ENCODE measurements around the gene SFRP5. TPM values are rescaled to one million over a fixed set of nuclear protein-coding genes. Genes with fewer than 3 reads are reported as not detected.

SFRP5 gene
- total RNA-seq, 1 experiment from 2014 or later, result not detected

- H3K9me2 ChIP-seq (ENCODE audit: insufficient read depth), result no peaks in the 10 kb centered on the region
- peaks cover 0 to 7% of the 10 kb centered on the region in 2 experiments; a peak in 2 of 4 replicates for H3K4me1 ChIP-seq (ENCODE audit: control insufficient read depth in 1 of 2, insufficient read depth in 2 of 2, low read length in 2 of 2)
- ChIA-PET RAD21 (ENCODE audit: low non-redundant PET in 1 of 2, low total read pairs in 2 of 2, uncharacterized antibody in 2 of 2, unreplicated experiment in 2 of 2) (no interaction called here), POLR2A (no interaction called here), CTCF (no interaction called here)
- no peaks in the 10 kb centered on the region; the same call in 1 of the 2 replicates for H3K27me3 ChIP-seq (ENCODE audit: insufficient read depth, low read length)
- DNase-seq (ENCODE audit: low read depth, low spot score) (no peak), ATAC-seq (0 out of 2 replicates have a peak, but pooled peaks have one; percentile 44)
- intact Hi-C loops (cut with micrococcal nuclease), result no loop called here
- no peak overlapping the region for H3K27ac ChIP-seq (ENCODE audit: low read depth, low read length)
- no peaks in the 10 kb centered on the region for H4K20me1 ChIP-seq (ENCODE audit: insufficient read depth)
- TF ChIP-seq MAX (IDR thresholded peaks at IDR 0.05), result no peak
- no peak for TF ChIP-seq POLR2AphosphoS5 (IDR thresholded peaks at IDR 0.05; ENCODE audit: low read depth, low read length)
- TF ChIP-seq SIN3A (IDR thresholded peaks at IDR 0.05; ENCODE audit: low read depth), result no peak
- no peak for TF ChIP-seq ZNF274 (IDR thresholded peaks at IDR 0.05; ENCODE audit: low read depth, low read length)
- TF ChIP-seq TCF7L2 (IDR thresholded peaks at IDR 0.05; ENCODE audit: borderline replicate concordance, extremely low read depth, insufficient read depth, insufficient read length), result peak; percentile 40
- no peak overlapping the region for H2AFZ ChIP-seq (ENCODE audit: low read depth, low read length, poor library complexity, severe bottlenecking)
- no peak overlapping the region for H3K4me3 ChIP-seq (replicated peaks in 1 of 2; ENCODE audit: low read depth in 1 of 2, low read length in 2 of 2)
- no peak overlapping the region for H3K4me2 ChIP-seq (ENCODE audit: low read length)
- H3K36me3 ChIP-seq (ENCODE audit: control insufficient read depth in 1 of 2, insufficient read depth in 2 of 2, low read length in 2 of 2), result no peaks in the 10 kb centered on the region
- BruUV-seq (replicated peaks), result no TSS peak
- no peak overlapping the region for H3K9ac ChIP-seq (ENCODE audit: low read length)
- no peaks in the 10 kb centered on the region for H3K79me2 ChIP-seq (ENCODE audit: insufficient read depth, low read length)
- no peaks in the 10 kb centered on the region; a peak in 1 of 4 replicates for H3K9me3 ChIP-seq (ENCODE audit: control insufficient read depth in 1 of 2, insufficient read depth in 1 of 2, low read depth in 1 of 2, low read length in 2 of 2)
Measured at GRCh38 chr10:97798958-97799610, 27.3 kb upstream of the SFRP5 start.

- Histone ChIP-seq H3K27me3 (ENCODE audit: insufficient read depth, low read length) (no peaks in the 10 kb centered on the region), H3K9me3 (ENCODE audit: control insufficient read depth in 1 of 2, insufficient read depth in 1 of 2, low read depth in 1 of 2, low read length in 2 of 2) (no peaks in the 10 kb centered on the region; a peak in 1 of 4 replicates), H2AFZ (ENCODE audit: low read depth, low read length, poor library complexity, severe bottlenecking) (no peak overlapping the region), H3K9me2 (ENCODE audit: insufficient read depth) (no peaks in the 10 kb centered on the region), H3K4me1 (ENCODE audit: control insufficient read depth in 1 of 2, insufficient read depth in 2 of 2, low read length in 2 of 2) (peaks cover 0 to 7% of the 10 kb centered on the region in 2 experiments; a peak in 2 of 4 replicates), H3K36me3 (ENCODE audit: control insufficient read depth in 1 of 2, insufficient read depth in 2 of 2, low read length in 2 of 2) (no peaks in the 10 kb centered on the region), H3K79me2 (ENCODE audit: insufficient read depth, low read length) (no peaks in the 10 kb centered on the region), H3K4me3 (replicated peaks in 1 of 2; ENCODE audit: low read depth in 1 of 2, low read length in 2 of 2) (no peak overlapping the region), H3K27ac (ENCODE audit: low read depth, low read length) (no peak overlapping the region), H3K9ac (ENCODE audit: low read length) (no peak overlapping the region), H3K4me2 (ENCODE audit: low read length) (no peak overlapping the region), H4K20me1 (ENCODE audit: insufficient read depth) (no peaks in the 10 kb centered on the region)
- no peak for DNase-seq (ENCODE audit: low read depth, low spot score)
- no peak for ATAC-seq
- ChIA-PET POLR2A (interaction anchor here (0.6 kb wide), 1 partner anchor 8 kb away, joined by 3 read pairs; no protein-coding TSS in a partner anchor), CTCF (interaction anchor here (0.6 to 8.2 kb wide), 2 partner anchors 72 to 83 kb away, joined by 3 to 51 read pairs; partner anchors contain the start of gene MARVELD1), RAD21 (ENCODE audit: low non-redundant PET in 1 of 2, low total read pairs in 2 of 2, uncharacterized antibody in 2 of 2, unreplicated experiment in 2 of 2) (no interaction called here)
- intact Hi-C loops (cut with micrococcal nuclease), result no loop called here
- BruUV-seq (replicated peaks), result no TSS peak
- TF ChIP-seq EGR1 (IDR thresholded peaks at IDR 0.05; ENCODE audit: low read depth) (no peak), ZBTB33 (IDR thresholded peaks at IDR 0.05; ENCODE audit: extremely low read depth, insufficient replicate concordance, low read length) (no peak), ZNF274 (IDR thresholded peaks at IDR 0.05; ENCODE audit: low read depth, low read length) (no peak), EZH2 (IDR thresholded peaks at IDR 0.05) (no peak), POLR2A (IDR thresholded peaks at IDR 0.05; ENCODE audit: borderline replicate concordance, extremely low read depth, insufficient read depth, insufficient read length) (no peak), EZH2phosphoT487 (IDR thresholded peaks at IDR 0.05; ENCODE audit: borderline replicate concordance) (no peak), ELF1 (IDR thresholded peaks at IDR 0.05; ENCODE audit: borderline replicate concordance, low read depth) (no peak), REST (IDR thresholded peaks at IDR 0.05; ENCODE audit: low read depth) (no peak)
Measured at GRCh38 chr10:97796651-97797050, 24.9 kb upstream of the SFRP5 start.

Data from HCT116 (cell line).